ENCODE measurements around the gene RIPOR2.
A peak's percentile ranks its signal among the peaks of the same experiment; 100 is the strongest.

Gene RIPOR2

DNA sequence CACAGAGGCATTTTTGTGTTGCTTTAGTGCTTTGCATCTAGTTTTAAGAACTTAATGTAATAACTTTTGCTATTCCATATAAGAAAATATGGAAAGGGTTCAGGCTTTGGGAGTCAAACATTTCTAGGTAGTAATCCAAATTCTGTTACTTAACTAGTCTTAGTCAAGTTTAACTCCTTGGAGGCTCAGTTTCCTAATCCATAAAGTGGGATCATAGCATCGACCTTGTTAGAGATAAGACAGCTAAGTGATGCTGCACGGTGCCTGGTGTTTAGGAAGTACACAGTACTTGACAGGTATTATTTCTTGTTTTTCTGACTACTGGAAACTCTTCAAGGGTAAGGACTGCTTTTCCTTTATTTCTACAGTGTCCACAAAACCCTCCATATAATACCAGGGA, 112.6 kb downstream of the RIPOR2 start:
- no peak for TF ChIP-seq CTCF (IDR thresholded peaks at IDR 0.05; ENCODE audit: insufficient read depth, low read depth, low read length, missing control alignments)
- DNase-seq (ENCODE audit: low read depth), result no peak
- H3K4me3 ChIP-seq (ENCODE audit: low read length), result no peak overlapping the region

DNA sequence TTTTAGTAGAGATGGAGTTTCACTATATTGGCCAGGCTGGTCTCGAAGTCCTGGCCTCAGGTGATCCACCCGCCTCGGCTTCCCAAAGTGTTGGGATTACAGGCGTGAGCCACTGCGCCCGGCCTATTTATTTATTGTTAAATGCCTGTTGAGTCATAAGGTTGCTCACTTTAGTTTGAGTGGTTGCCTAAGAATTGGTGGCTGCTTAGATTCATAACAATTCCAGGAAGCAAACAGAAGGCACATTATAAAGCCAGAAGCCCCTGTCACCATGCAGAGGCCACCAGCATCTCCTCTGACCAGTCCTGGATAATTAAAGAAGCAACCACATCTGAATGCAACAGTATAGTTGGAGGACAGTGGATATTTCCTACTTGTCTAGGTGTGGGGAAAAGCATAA, 113.1 kb downstream of the RIPOR2 start:
- TF ChIP-seq CTCF (IDR thresholded peaks at IDR 0.05; ENCODE audit: insufficient read depth, low read depth, low read length, missing control alignments), result no peak
- DNase-seq (ENCODE audit: low read depth), result peak; percentile 83
- no peak overlapping the region for H3K4me3 ChIP-seq (ENCODE audit: low read length)

GRCh38 chr6:24821860-24822444, 113.8 kb downstream of the RIPOR2 start:
- no peak for DNase-seq (ENCODE audit: low read depth)
- TF ChIP-seq CTCF (IDR thresholded peaks at IDR 0.05; ENCODE audit: insufficient read depth, low read depth, low read length, missing control alignments), result no peak
- no peak overlapping the region for H3K4me3 ChIP-seq (ENCODE audit: low read length)

DNA sequence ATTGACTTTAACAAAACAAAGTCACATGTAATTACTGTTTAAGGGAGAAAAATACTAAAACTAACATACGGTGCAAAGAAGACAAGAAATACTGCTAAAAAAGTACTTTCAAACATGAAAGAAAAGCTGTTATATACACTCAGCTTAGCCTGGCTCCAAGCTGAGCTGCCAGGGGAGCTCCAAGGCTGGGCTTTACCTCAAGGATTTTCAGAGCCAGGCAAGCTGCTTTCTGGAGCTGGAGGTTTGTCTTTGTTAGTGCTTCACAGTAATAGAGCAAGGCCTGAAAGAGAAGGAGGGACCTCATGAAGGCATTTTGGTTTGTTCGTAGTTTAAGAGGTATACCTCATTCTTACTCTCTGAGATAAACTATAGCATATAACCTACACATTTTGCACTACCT, 117.4 kb downstream of the RIPOR2 start:
- no peak for TF ChIP-seq CTCF (IDR thresholded peaks at IDR 0.05; ENCODE audit: insufficient read depth, low read depth, low read length, missing control alignments)
- H3K4me3 ChIP-seq (ENCODE audit: low read length), result no peak overlapping the region
- DNase-seq (ENCODE audit: low read depth), result no peak

DNA sequence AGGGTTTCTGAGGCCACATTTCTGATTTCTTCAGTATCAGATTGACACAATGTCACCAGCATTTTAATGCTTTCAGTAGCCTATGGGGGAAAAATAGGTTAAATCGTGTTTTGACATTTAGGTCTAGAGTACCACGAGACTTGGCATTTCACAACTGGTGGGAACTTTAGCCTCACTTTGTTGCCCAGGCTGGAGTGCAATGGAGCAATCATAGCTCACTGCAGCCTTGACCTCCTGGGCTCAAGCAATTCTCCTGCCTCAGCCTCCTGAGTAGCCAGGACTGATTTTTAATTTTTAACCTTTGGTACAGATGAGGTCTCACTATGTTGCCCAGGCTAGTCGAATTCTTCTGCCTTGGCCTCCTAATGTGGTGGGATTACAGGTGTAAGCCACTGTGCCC, 126.0 kb downstream of the RIPOR2 start:
- H3K4me3 ChIP-seq (ENCODE audit: low read length), result no peak overlapping the region
- no peak for TF ChIP-seq CTCF (IDR thresholded peaks at IDR 0.05; ENCODE audit: insufficient read depth, low read depth, low read length, missing control alignments)
- DNase-seq (ENCODE audit: low read depth), result no peak

- H3K4me3 ChIP-seq (ENCODE audit: low read length), result no peak overlapping the region
- DNase-seq (ENCODE audit: low read depth), result no peak
- no peak for TF ChIP-seq CTCF (IDR thresholded peaks at IDR 0.05; ENCODE audit: insufficient read depth, low read depth, low read length, missing control alignments)
Observed at GRCh38 chr6:24807584-24807983, 128.2 kb downstream of the RIPOR2 start.

- no peak overlapping the region for H3K4me3 ChIP-seq (ENCODE audit: low read length)
- DNase-seq (ENCODE audit: low read depth), result no peak
- no peak for TF ChIP-seq CTCF (IDR thresholded peaks at IDR 0.05; ENCODE audit: insufficient read depth, low read depth, low read length, missing control alignments)
Observed at GRCh38 chr6:24802271-24803059, 133.3 kb downstream of the RIPOR2 start.
